Measurements from ENCODE around the gene NBAS. TPM values are rescaled to one million over a fixed set of nuclear protein-coding genes. Genes with fewer than 3 reads are reported as not detected.

The NBAS gene
- total and polyA plus RNA-seq, 10 of the 15 experiments (the other 5 are each of a cell fraction or from before 2014, with no cell fraction given): 4.3 to 32.7 (median 20.8) TPM

DNA sequence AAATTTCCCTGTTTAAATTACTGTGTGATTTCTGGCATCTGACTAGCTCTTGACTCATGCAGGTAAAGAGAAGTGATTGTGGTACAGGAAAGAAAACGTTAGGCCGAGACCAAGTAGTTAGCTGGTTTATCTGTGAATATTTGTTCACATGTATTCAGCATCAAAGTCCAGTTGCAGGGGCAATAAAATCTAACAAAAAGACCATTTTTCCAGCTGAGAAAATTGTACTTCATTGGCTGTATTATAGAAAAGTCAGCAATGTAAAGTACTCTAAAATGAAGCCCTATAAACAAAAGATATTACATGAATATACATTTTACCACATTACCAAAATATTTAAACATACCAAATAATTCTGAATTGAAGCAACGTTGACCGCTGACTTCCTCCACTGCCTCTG is 88.3 kb downstream of the NBAS start:
- H3K4me1 ChIP-seq (ENCODE audit: control insufficient read depth, insufficient read depth, low read length): no peaks in the 10 kb centered on the region

More for the DNA sequence above, 88.3 kb downstream of the NBAS start:
- H3K9ac ChIP-seq (ENCODE audit: control insufficient read depth, insufficient read depth, low read length): no peak overlapping the region
- no peaks in the 10 kb centered on the region for H3K27me3 ChIP-seq (replicated peaks in 1 of 2; ENCODE audit: control insufficient read depth in 2 of 2, insufficient read depth in 2 of 2, low read length in 1 of 2)
- no peak for TF ChIP-seq SKIL (IDR thresholded peaks at IDR 0.05; ENCODE audit: low read depth, poor library complexity, severe bottlenecking)
- TF ChIP-seq, protein P1, sequence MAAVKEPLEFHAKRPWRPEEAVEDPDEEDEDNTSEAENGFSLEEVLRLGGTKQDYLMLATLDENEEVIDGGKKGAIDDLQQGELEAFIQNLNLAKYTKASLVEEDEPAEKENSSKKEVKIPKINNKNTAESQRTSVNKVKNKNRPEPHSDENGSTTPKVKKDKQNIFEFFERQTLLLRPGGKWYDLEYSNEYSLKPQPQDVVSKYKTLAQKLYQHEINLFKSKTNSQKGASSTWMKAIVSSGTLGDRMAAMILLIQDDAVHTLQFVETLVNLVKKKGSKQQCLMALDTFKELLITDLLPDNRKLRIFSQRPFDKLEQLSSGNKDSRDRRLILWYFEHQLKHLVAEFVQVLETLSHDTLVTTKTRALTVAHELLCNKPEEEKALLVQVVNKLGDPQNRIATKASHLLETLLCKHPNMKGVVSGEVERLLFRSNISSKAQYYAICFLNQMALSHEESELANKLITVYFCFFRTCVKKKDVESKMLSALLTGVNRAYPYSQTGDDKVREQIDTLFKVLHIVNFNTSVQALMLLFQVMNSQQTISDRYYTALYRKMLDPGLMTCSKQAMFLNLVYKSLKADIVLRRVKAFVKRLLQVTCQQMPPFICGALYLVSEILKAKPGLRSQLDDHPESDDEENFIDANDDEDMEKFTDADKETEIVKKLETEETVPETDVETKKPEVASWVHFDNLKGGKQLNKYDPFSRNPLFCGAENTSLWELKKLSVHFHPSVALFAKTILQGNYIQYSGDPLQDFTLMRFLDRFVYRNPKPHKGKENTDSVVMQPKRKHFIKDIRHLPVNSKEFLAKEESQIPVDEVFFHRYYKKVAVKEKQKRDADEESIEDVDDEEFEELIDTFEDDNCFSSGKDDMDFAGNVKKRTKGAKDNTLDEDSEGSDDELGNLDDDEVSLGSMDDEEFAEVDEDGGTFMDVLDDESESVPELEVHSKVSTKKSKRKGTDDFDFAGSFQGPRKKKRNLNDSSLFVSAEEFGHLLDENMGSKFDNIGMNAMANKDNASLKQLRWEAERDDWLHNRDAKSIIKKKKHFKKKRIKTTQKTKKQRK (IDR thresholded peaks at IDR 0.05; ENCODE audit: low read depth, low read length): no peak
- TF ChIP-seq, protein P2, sequence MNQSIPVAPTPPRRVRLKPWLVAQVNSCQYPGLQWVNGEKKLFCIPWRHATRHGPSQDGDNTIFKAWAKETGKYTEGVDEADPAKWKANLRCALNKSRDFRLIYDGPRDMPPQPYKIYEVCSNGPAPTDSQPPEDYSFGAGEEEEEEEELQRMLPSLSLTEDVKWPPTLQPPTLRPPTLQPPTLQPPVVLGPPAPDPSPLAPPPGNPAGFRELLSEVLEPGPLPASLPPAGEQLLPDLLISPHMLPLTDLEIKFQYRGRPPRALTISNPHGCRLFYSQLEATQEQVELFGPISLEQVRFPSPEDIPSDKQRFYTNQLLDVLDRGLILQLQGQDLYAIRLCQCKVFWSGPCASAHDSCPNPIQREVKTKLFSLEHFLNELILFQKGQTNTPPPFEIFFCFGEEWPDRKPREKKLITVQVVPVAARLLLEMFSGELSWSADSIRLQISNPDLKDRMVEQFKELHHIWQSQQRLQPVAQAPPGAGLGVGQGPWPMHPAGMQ (IDR thresholded peaks at IDR 0.05; ENCODE audit: borderline replicate concordance): no peak
- no peak for TF ChIP-seq MYB (IDR thresholded peaks at IDR 0.05; ENCODE audit: borderline replicate concordance, low read depth, low read length)
- no peak for TF ChIP-seq EED (IDR thresholded peaks at IDR 0.05; ENCODE audit: low read depth)
- TF ChIP-seq MYC (IDR thresholded peaks at IDR 0.05; ENCODE audit: insufficient read depth, insufficient read length, insufficient replicate concordance, low read length, severe bottlenecking): no peak
- TF ChIP-seq, protein P3, sequence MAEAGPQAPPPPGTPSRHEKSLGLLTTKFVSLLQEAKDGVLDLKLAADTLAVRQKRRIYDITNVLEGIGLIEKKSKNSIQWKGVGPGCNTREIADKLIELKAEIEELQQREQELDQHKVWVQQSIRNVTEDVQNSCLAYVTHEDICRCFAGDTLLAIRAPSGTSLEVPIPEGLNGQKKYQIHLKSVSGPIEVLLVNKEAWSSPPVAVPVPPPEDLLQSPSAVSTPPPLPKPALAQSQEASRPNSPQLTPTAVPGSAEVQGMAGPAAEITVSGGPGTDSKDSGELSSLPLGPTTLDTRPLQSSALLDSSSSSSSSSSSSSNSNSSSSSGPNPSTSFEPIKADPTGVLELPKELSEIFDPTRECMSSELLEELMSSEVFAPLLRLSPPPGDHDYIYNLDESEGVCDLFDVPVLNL (IDR thresholded peaks at IDR 0.05; ENCODE audit: low read depth, low read length): no peak
- no peak for TF ChIP-seq EZH2 (IDR thresholded peaks at IDR 0.05; ENCODE audit: borderline replicate concordance, control insufficient read depth, low read depth, low read length)
- H3K27ac ChIP-seq (ENCODE audit: control insufficient read depth, insufficient read depth): no peak overlapping the region
- H3K79me2 ChIP-seq (ENCODE audit: control insufficient read depth, insufficient read depth, low read length): no peaks in the 10 kb centered on the region
- no peaks in the 10 kb centered on the region for H3K9me3 ChIP-seq (replicated peaks; ENCODE audit: control insufficient read depth, insufficient read depth, low read length)
- H3K36me3 ChIP-seq (ENCODE audit: control insufficient read depth in 2 of 2, insufficient read depth in 2 of 2, low read length in 1 of 2): no peaks in the 10 kb centered on the region; a peak in 2 of 4 replicates
- in situ Hi-C loops (cut with MboI) (no loop called here), intact Hi-C loops (cut with micrococcal nuclease; ENCODE audit: unreplicated experiment) (no loop called here)
- H3K4me2 ChIP-seq (ENCODE audit: control insufficient read depth, insufficient read depth): no peak overlapping the region
- no peak overlapping the region for H2AFZ ChIP-seq (ENCODE audit: control insufficient read depth, low read depth, low read length)
- no TSS peak for BruUV-seq (replicated peaks)
- ATAC-seq (no peak), DNase-seq (ENCODE audit: low read depth, low spot score) (no peak), FAIRE-seq (no peak)
- ChIA-PET SMC1A (ENCODE audit: uncharacterized antibody, unreplicated experiment) (interaction anchor here (1.8 to 2.4 kb wide), 2 partner anchors 12 to 17 kb away, joined by 4 to 8 read pairs; no protein-coding TSS in a partner anchor), CTCF (no interaction called here), POLR2A (no interaction called here), RAD21 (ENCODE audit: unreplicated experiment) (no interaction called here)
- WGBS (ENCODE audit: insufficient coverage, insufficient replicate concordance, low lambda C conversion rate, missing lambda C conversion rate): 100% methylated on average over 4 of the region's 4 CpGs
- no peaks in the 10 kb centered on the region for H4K20me1 ChIP-seq (ENCODE audit: control insufficient read depth, insufficient read depth)
- no peak overlapping the region for H3K4me3 ChIP-seq

Data from GM12878 (cell line).